DMS153 (cell line): Measurements from ENCODE around the gene AGXT2.
A peak's percentile ranks its signal among the peaks of the same experiment; 100 is the strongest.
"Not testable (repeated sequence)": the region's sequence is repeated elsewhere in the genome, so short reads cannot be mapped to it uniquely, and the experiment has no call there.

ENCODE experiments used
- DNase-seq: peaks from one replicate; lab custom pipeline; 2025; lab: John Stamatoyannopoulos, UW

AGXT2 gene

GRCh38 chr5:35012796-35013195, 35.0 kb downstream of the AGXT2 start:
- DNase-seq, result no peak

- DNase-seq, result no peak
Measured at GRCh38 chr5:35012365-35012764, 35.4 kb downstream of the AGXT2 start.

- DNase-seq, result no peak
Measured at GRCh38 chr5:35010676-35011075, 37.1 kb downstream of the AGXT2 start.

- DNase-seq, result no peak
Measured at GRCh38 chr5:35009657-35010056, 38.1 kb downstream of the AGXT2 start.

- no peak for DNase-seq
Measured at GRCh38 chr5:35009019-35009418, 38.7 kb downstream of the AGXT2 start.

GRCh38 chr5:35004771-35005170, 43.0 kb downstream of the AGXT2 start:
- no peak for DNase-seq

- no peak for DNase-seq
Measured at GRCh38 chr5:35004200-35004599, 43.5 kb downstream of the AGXT2 start.

- DNase-seq, result peak; percentile 55
Measured at GRCh38 chr5:35003018-35003957, 44.5 kb downstream of the AGXT2 start.

GRCh38 chr5:35002459-35002858, 45.3 kb downstream of the AGXT2 start:
- DNase-seq, result no peak

GRCh38 chr5:35001842-35002241, 45.9 kb downstream of the AGXT2 start:
- DNase-seq, result no peak

- no peak for DNase-seq
Measured at GRCh38 chr5:34998058-34998789, 49.5 kb downstream of the AGXT2 start.

GRCh38 chr5:34996261-34996660, 51.5 kb downstream of the AGXT2 start:
- no peak for DNase-seq

- DNase-seq, result no peak
Measured at GRCh38 chr5:34993951-34994350, 53.8 kb downstream of the AGXT2 start.

GRCh38 chr5:34991486-34992238, 56.1 kb downstream of the AGXT2 start:
- DNase-seq, result no peak

GRCh38 chr5:34986965-34987364, 60.8 kb downstream of the AGXT2 start:
- DNase-seq, result no peak

GRCh38 chr5:34982823-34983222, 64.9 kb downstream of the AGXT2 start:
- no peak for DNase-seq

- no peak for DNase-seq
Measured at GRCh38 chr5:34978681-34979080, 69.1 kb downstream of the AGXT2 start.

- DNase-seq, result no peak
Measured at GRCh38 chr5:34977934-34978613, 69.7 kb downstream of the AGXT2 start.

GRCh38 chr5:34976347-34976746, 71.4 kb downstream of the AGXT2 start:
- DNase-seq, result no peak

GRCh38 chr5:34971655-34972054, 76.1 kb downstream of the AGXT2 start:
- not testable (repeated sequence) for DNase-seq

GRCh38 chr5:34970552-34970951, 77.2 kb downstream of the AGXT2 start:
- DNase-seq, result no peak

- DNase-seq, result no peak
Measured at GRCh38 chr5:34968258-34968657, 79.5 kb downstream of the AGXT2 start.
